ENCODE data around the gene TAS1R2. TPM values are rescaled to one million over a fixed set of nuclear protein-coding genes. Genes with fewer than 3 reads are reported as not detected.
"Not testable (repeated sequence)": the region's sequence is repeated elsewhere in the genome, so short reads cannot be mapped to it uniquely, and the experiment has no call there.

Gene TAS1R2
- polyA plus RNA-seq, 1 of the 3 experiments (the other 2 are of a cell fraction) = not detected

DNA sequence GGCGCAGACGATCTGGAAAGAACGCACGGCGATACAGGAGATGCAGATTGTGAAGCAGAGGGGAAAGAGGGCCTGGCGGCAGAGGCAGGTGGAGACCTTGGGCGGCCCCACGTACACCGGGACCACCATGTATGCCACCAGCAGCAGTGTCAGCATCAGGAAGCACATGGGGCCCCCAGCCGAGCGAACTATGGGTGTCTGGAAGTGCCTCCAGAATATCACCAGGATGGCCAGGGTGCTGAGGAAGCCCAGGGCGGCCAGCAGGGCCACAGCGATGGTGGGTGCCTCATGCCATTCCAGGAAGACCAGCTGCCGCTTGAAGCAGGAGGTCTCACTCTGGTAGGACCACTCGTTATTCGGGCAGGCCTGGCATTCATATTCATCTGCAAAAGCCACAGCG is 19.3 kb downstream of the TAS1R2 start:
- H3K9me2 ChIP-seq = no peaks in the 10 kb centered on the region
- no peak overlapping the region for H2AFZ ChIP-seq (ENCODE audit: low read depth)
- no peak overlapping the region for H3K4me3 ChIP-seq (ENCODE audit: low read depth in 2 of 2, low read length in 1 of 2)
- H3F3A ChIP-seq (replicated peaks; ENCODE audit: insufficient read depth) = no peaks in the 10 kb centered on the region
- no peaks in the 10 kb centered on the region for H3K9me3 ChIP-seq
- ChIA-PET POLR2A (no interaction called here), CTCF (interaction anchor here (1.2 kb wide), 1 partner anchor 243 kb away, joined by 3 read pairs; no protein-coding TSS in a partner anchor)
- DNase-seq = no peak
- H3K4me2 ChIP-seq = no peak overlapping the region
- TF ChIP-seq SIN3A (IDR thresholded peaks at IDR 0.05; ENCODE audit: borderline replicate concordance, low read depth, low read length) = no peak
- no peak for TF ChIP-seq EP300 (IDR thresholded peaks at IDR 0.05; ENCODE audit: borderline replicate concordance in 1 of 2, low read depth in 1 of 2, low read length in 1 of 2)
- TF ChIP-seq FOXM1 (IDR thresholded peaks at IDR 0.05; ENCODE audit: low read depth) = no peak
- no peak for TF ChIP-seq NFIC (IDR thresholded peaks at IDR 0.05; ENCODE audit: borderline replicate concordance)
- TF ChIP-seq YY1 (IDR thresholded peaks at IDR 0.05; ENCODE audit: low read depth) = no peak
- H3K27me3 ChIP-seq (ENCODE audit: insufficient read depth) = no peaks in the 10 kb centered on the region; the same call in 1 of the 2 replicates
- H3K36me3 ChIP-seq (replicated peaks in 1 of 2; ENCODE audit: control insufficient read depth in 1 of 2, insufficient read depth in 2 of 2, low read length in 1 of 2) = no peaks in the 10 kb centered on the region
- no peak overlapping the region for H3K9ac ChIP-seq
- no peaks in the 10 kb centered on the region for H4K20me1 ChIP-seq (ENCODE audit: insufficient read depth)
- H3K4me1 ChIP-seq (ENCODE audit: control insufficient read depth in 1 of 2, insufficient read depth in 2 of 2, low read depth in 1 of 2, low read length in 1 of 2) = no peaks in the 10 kb centered on the region
- WGBS (ENCODE audit: low lambda C conversion rate) = 75% methylated on average over 14 of the region's 17 CpGs
- no peaks in the 10 kb centered on the region for H3K79me2 ChIP-seq (ENCODE audit: insufficient read depth)
- H3K27ac ChIP-seq (ENCODE audit: low read depth in 2 of 2, low read length in 1 of 2) = no peak overlapping the region

DNA sequence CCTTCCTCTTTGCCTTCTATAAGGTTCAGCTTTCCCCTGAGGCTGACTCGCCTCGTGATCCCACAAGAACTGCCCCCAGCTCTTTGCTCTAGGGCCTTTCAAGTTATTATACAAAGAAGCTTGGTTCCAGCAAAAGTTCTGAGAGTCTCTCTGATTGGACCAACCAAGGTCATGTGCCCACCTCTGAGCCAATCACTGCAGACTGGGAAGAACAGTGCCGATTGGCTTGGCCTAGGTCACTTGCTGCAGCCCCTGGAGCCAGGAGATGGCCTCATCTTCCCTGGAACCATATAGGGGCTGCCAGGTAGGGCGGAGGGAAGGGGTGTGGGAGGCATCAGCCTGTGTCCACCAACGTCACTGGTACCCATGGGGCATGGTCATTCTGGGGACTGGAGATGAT is 22.8 kb downstream of the TAS1R2 start:
- Histone ChIP-seq H3K27me3 (ENCODE audit: insufficient read depth) (no peaks in the 10 kb centered on the region; the same call in 1 of the 2 replicates), H3K79me2 (ENCODE audit: insufficient read depth) (no peaks in the 10 kb centered on the region), H3K4me2 (no peak overlapping the region), H3K36me3 (replicated peaks in 1 of 2; ENCODE audit: control insufficient read depth in 1 of 2, insufficient read depth in 2 of 2, low read length in 1 of 2) (no peaks in the 10 kb centered on the region), H3K4me1 (ENCODE audit: control insufficient read depth in 1 of 2, insufficient read depth in 2 of 2, low read depth in 1 of 2, low read length in 1 of 2) (peaks cover 0 to 1% of the 10 kb centered on the region in 2 experiments; a peak in 1 of 4 replicates), H3F3A (replicated peaks; ENCODE audit: insufficient read depth) (no peaks in the 10 kb centered on the region), H2AFZ (ENCODE audit: low read depth) (no peak overlapping the region), H4K20me1 (ENCODE audit: insufficient read depth) (no peaks in the 10 kb centered on the region), H3K9me2 (no peaks in the 10 kb centered on the region), H3K9ac (no peak overlapping the region), H3K9me3 (no peaks in the 10 kb centered on the region), H3K4me3 (ENCODE audit: low read depth in 2 of 2, low read length in 1 of 2) (no peak overlapping the region), H3K27ac (ENCODE audit: low read depth in 2 of 2, low read length in 1 of 2) (no peak overlapping the region)
- peak; percentile 41 for DNase-seq
- CTCF ChIA-PET = interaction anchor here (1.3 to 3.2 kb wide), 6 partner anchors 15 to 255 kb away, joined by 3 to 17 read pairs (median 8); no protein-coding TSS in a partner anchor
- POLR2A ChIA-PET = no interaction called here
- 45% methylated on average over 5 of the region's 5 CpGs for WGBS (ENCODE audit: low lambda C conversion rate)
- no peak for TF ChIP-seq NFIC (IDR thresholded peaks at IDR 0.05; ENCODE audit: borderline replicate concordance)
- TF ChIP-seq, protein P1, sequence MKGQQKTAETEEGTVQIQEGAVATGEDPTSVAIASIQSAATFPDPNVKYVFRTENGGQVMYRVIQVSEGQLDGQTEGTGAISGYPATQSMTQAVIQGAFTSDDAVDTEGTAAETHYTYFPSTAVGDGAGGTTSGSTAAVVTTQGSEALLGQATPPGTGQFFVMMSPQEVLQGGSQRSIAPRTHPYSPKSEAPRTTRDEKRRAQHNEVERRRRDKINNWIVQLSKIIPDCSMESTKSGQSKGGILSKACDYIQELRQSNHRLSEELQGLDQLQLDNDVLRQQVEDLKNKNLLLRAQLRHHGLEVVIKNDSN (IDR thresholded peaks at IDR 0.05; ENCODE audit: borderline replicate concordance, low read depth) = peak; percentile 73; the same call in 1 of the 2 replicates

DNA sequence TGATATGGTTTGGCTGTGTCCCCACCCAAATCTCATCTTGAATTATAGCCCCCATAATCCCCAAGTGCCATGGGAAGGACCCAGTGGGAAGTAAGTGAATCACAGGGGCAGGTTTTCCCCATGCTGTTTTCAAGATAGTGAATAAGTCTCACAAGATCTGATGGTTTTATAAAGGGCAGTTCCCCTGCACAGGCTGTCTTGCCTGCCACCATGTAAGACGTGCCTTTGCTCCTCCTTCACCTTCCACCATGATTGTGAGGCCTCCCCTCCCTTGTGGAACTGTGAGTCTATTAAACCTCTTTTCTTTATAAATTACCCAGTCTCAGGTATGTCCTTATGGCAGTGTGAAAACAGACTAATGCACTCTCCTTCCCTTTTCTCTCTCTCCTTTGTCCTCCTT is 27.1 kb downstream of the TAS1R2 start:
- H4K20me1 ChIP-seq (ENCODE audit: insufficient read depth); H3K79me2 ChIP-seq (ENCODE audit: insufficient read depth); H3K4me3 ChIP-seq (ENCODE audit: low read depth in 2 of 2, low read length in 1 of 2); H3K27ac ChIP-seq (ENCODE audit: low read depth in 2 of 2, low read length in 1 of 2); H3K9me2 ChIP-seq; H3K9ac ChIP-seq; H3K4me2 ChIP-seq; H3F3A ChIP-seq (replicated peaks; ENCODE audit: insufficient read depth); H3K36me3 ChIP-seq (replicated peaks in 1 of 2; ENCODE audit: control insufficient read depth in 1 of 2, insufficient read depth in 2 of 2, low read length in 1 of 2); H3K9me3 ChIP-seq; POLR2A ChIA-PET; DNase-seq; H2AFZ ChIP-seq (ENCODE audit: low read depth); H3K27me3 ChIP-seq (ENCODE audit: insufficient read depth): not testable (repeated sequence)
- CTCF ChIA-PET = interaction anchor here (1.0 to 1.4 kb wide), 2 partner anchors 8 to 235 kb away, joined by 3 to 7 read pairs; no protein-coding TSS in a partner anchor
- WGBS (ENCODE audit: low lambda C conversion rate) = 11% methylated on average over 1 of the region's 1 CpG
- H3K4me1 ChIP-seq (ENCODE audit: control insufficient read depth in 1 of 2, insufficient read depth in 2 of 2, low read depth in 1 of 2, low read length in 1 of 2) = peaks cover 0 to 19% of the 10 kb centered on the region in 2 experiments; a peak in 1 of 4 replicates
